Stimulated activated CD8-positive, alpha-beta memory T cell treated with anti-CD3 and anti-CD28 coated beads, Interleukin-2, amount 100 ng/mL, for 1 hour (primary cell): Measurements from ENCODE around the gene ADGRG6.
"Not testable (repeated sequence)": the region's sequence is repeated elsewhere in the genome, so short reads cannot be mapped to it uniquely, and the experiment has no call there.

Experiments used
- DNase-seq, 2 donors: peaks; one replicate each; pipeline ENCODE4 v3.0.0-alpha.2; 2020; ENCODE audit warnings: low read depth in 2 of 2

Gene ADGRG6

DNA sequence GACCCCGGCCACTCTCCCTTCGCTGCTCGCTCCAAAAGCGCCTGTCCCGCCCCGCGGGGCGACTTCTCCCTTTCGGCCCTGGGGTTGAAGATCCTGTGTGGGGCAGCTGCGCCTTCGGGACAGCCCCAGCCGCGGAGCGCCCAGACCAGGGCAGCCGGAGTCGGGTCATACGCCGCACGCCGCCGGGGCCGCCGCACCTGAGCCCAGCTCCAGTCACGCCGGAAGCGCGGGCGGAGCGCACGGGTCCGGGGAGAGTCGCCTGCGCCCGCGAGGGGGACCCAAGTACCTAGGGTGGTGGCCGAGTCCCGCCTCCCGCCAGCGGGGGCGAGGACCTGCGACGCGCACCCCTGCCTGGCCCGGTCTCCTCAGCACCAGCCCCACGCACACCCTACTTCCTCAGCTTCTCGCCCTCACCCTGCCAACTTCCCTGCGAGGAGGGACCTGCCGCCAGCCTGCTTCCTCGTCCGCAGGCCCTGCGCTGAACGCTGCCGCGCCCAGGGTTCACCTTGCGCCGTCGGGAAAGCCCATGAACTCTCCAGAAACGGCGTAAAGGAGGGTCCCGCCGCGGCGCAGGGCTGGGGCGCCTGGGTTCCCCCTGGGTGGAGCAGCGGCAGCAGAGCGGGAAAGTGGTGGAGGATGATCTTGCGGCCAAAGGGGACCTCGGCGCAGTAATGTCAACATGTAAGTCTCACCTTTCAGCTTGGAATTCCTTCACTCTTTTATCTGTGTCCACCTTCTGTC, at the start of gene ADGRG6:
ADGRG6 (plus strand) TSS at position 357 of the 741 bp plus-strand sequence; CDS start at position 680, 323 bp downstream.
- peak in 1 of 2 donors; percentile 4 for DNase-seq

GRCh38 chr6:142254513-142254912, 47.3 kb upstream of the ADGRG6 start:
- no peak for DNase-seq

GRCh38 chr6:142255785-142256184, 46.0 kb upstream of the ADGRG6 start:
- no peak for DNase-seq

GRCh38 chr6:142258305-142258704, 43.5 kb upstream of the ADGRG6 start:
- no peak for DNase-seq

DNA sequence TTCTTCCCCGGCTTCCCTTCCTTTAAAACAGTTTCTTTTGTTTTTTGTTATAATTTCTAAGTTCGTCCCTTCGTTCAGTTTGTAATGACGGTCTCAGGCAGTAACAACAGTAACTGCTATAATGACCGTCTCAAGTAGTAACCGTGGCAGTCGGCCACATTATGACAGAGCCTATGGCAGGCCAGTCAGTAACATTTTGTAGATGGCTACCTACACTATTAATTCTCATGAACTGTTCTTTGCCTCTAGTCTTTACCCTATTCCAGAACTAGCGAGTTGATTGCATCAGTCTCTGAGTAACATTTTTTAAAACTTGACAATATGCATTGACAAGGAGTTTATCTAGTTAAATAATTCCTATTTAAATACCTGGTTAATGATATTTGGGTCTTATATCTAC, 43.0 kb upstream of the ADGRG6 start:
- DNase-seq = no peak

DNA sequence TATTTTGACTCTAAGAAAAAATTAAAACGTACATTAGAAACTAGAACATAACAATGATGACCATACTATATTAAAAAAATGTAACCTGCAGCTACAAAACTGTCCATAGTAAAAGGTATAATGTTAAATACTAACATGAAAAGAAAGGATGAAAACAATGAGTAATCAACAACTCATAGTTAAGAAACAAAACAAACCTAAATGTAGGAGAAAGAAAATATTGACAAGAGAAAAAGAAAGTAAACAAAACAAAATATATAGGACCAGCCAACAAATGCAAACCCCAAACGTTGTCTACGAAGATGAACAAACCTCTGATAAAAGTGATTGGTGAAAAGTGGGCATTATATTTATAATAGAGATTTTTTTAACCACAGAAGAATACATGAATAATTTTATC, 41.1 kb upstream of the ADGRG6 start:
- DNase-seq = no peak

- no peak for DNase-seq
These were observed 39.6 kb upstream of the ADGRG6 start for GRCh38 chr6:142262231-142262630.

GRCh38 chr6:142265476-142265875, 36.3 kb upstream of the ADGRG6 start:
- DNase-seq = no peak

GRCh38 chr6:142266060-142266459, 35.7 kb upstream of the ADGRG6 start:
- DNase-seq = no peak

DNA sequence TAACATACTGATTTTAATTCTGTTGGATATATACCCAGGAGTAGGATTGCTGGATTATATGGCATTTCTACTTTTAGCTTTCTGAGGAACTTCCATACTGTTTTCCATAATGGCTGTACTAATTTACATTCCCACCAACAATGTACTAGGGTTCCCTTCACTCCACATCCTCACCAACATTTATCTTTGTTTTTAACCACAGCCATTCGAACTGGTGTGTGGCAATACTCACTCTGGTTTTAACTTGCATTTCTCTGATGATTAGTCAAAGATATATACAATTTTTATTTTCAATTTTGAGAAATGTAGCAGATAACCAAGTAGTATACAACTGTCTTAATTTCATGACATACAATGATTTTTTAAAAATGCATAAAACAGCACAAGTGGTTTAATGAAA, 30.3 kb upstream of the ADGRG6 start:
- DNase-seq = no peak

- no peak for DNase-seq
These were observed 27.2 kb upstream of the ADGRG6 start for GRCh38 chr6:142274656-142275055.

DNA sequence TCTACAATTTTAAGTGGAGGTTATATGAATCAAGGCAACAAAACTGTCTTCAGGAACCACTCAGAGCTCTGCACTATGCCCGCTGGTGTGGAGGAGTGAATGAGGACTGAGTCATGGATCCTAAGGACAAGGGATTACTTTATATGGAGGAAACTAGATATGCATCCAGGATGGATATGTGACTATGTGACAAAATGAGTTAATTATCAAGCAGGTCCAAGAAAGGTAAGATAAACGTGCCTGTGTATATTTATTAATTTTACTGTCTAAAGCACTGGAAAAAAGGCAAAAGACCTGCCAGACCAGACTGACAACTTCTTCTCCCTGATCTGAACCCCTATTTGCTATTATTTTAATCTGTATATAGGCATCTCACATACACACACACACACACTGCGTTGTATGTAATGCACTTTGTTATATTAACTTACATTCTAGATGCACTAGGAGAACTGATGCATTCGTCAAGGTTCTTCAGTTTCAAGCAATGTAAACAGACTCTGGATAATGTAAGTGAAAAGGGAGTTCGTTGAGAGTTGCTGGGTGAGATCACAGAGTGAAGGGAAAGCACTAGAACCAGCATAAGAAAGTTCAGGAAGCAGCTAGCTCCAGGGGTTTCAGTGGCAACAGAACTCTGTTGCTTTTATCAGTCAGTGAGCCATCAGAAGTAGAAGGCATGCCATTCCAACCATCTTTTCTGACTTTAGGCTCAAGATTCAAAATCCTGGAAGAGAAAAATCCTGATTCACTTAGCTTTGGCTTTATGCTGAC, 26.4 kb upstream of the ADGRG6 start:
- no peak for DNase-seq

- DNase-seq = no peak
These were observed 25.6 kb upstream of the ADGRG6 start for GRCh38 chr6:142276256-142276655.

- no peak for DNase-seq
These were observed 22.2 kb upstream of the ADGRG6 start for GRCh38 chr6:142279350-142280180.

DNA sequence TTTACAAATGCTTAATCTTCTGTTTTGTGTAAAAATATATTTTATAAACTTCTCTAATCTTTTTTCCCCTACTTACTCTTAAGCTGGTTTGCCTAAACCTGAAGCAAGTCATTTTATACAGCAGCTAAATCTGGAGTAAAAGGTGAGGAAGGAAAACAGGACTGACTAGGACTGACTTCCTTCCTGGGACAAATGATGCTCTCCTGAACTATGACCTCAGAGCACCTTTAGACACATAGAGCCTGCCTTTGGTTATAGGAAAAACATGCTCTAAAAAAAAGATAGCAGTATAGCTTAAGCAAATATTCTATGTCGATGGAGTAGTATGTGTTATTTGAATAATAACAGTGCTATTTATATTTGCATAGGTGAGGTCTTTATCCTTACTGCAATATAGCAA, 21.5 kb upstream of the ADGRG6 start:
- DNase-seq = no peak

GRCh38 chr6:142280927-142281326, 20.9 kb upstream of the ADGRG6 start:
- DNase-seq = no peak

- DNase-seq = not testable (repeated sequence)
These were observed 18.7 kb upstream of the ADGRG6 start for GRCh38 chr6:142283138-142283537.

- DNase-seq = no peak
These were observed 17.4 kb upstream of the ADGRG6 start for GRCh38 chr6:142284419-142284818.

DNA sequence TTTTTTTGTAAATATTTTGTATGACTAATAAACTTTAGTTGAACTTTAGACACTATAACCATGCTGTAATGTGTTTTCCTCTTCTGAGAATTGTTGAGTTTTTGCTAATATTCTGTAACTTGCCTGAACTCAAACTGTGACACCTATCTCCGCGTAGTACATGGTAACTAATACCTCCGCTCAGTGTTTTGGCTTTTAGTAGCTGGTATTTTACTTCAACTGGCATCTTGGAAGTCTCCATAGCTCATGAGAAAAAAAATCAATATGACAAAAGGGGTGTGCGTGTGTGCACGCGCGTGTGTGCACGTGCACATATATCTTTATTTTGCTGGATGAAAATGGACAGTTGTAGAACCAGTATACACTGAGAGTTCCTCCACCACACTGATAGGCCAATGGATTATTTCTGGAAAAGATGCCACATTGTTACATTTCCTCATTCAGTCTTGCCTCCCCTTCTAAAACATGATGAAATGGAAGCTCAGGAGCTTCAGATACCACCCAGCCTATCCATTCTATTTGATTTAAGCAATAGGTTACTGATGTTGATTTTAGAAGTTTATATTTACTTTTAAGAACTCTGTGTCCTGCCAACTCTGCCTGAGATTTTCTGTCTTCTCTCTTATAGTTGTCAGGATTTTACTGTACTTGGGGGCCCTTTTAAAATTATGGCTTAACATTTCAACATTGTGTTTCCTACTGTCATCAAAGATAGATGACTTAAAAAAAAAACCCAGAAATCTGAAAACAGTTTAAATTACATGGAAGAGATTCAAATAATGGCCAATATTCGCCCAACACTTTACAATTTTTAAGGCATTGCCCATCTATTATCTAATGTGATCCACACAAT, 16.3 kb upstream of the ADGRG6 start:
- no peak for DNase-seq

DNA sequence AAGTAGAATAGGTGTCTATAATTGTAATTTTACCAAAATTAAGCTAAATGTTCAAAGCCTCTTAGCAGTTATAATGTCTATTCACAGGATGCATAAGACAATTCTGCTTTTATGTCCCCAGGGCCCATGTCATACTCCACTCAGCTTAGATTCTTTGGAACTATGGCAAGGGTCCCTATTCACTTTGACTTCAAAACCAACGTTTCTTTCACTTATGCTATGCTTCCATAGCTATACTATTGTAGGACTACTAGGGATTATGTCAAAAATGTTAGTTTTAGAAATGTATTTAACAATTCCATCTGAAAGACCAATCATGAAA, 15.8 kb upstream of the ADGRG6 start:
- DNase-seq = no peak

GRCh38 chr6:142289687-142290086, 12.1 kb upstream of the ADGRG6 start:
- no peak for DNase-seq

DNA sequence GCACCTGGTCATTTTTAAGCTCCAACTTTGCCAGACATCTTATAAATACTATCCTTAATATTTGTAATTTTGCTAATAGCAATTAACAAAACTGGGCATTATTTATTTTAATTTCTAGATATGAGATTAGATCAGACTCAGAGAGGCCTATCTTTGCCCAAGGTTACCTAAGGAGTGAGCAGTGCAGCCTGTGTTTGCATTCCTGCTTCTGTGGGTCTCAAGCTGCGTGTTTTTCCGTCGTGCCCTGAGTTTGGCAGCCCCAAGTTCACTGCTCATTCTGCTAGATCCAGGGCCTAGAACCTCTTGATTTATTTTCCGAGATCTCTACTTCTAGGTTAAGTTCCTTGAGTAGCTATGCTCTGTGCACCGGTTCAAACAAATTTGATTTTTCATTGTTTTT, 11.0 kb upstream of the ADGRG6 start:
- DNase-seq = no peak
